ENCODE measurements around the gene RBM15. TPM values are rescaled to one million over a fixed set of nuclear protein-coding genes. Genes with fewer than 3 reads are reported as not detected.

Gene RBM15
- total and polyA plus RNA-seq, 12 donors: 2.3 to 35.1 (median 20.9) TPM

DNA sequence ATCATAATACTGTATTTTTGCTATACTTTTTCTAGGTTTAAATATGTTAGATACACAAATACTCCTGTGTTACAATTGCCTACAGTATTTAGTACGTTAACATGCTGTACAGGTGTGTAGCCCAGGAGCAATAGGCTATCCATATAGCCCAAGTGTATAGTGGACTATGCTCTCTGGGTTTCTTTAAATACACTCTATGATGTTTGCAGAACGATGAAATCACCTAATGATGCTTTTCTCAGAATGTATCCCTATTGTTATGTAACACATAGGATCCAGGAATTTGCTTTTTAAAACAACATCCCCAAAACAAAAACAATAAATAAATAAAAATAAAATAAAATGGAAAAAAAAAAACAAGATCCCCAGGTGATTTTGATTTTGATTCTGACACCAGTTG is 18.1 kb upstream of the RBM15 start:
- Histone ChIP-seq H3K27me3 (no peaks in the 10 kb centered on the region), H3K4me1 (replicated peaks in 1 of 2) (no peaks in the 10 kb centered on the region), H3K36me3 (replicated peaks in 1 of 2) (no peaks in the 10 kb centered on the region), H3K9me3 (replicated peaks in 1 of 3) (no peaks in the 10 kb centered on the region), H3K27ac (no peak overlapping the region), H3K4me3 (no peak overlapping the region)
- no peak for DNase-seq
- intact Hi-C loops (cut with DNase I): no loop called here
- 87 to 96% (median 91%) methylated on average over 2 of the region's 2 CpGs for WGBS, 4 donors
- no peak for TF ChIP-seq CTCF (IDR thresholded peaks at IDR 0.05)
- TF ChIP-seq POLR2A (IDR thresholded peaks at IDR 0.05): no peak

DNA sequence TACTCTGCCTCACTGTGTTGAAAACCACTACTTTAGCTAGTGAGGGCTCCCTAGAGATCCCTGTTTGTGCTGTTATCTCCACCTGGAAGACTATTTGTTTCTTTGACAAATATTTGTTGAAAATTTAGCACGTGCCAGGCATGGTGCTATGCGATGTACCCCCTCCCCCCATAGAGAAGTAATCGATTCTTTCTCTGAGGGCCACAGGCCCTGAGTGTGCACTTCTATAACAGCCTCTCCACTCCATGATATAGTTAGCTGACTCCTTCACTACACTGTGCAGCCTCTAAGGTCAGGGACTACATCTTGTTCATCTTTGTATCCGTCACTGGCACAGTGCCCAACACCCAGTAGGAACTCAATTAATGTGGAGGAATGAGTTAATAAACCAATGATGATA is 17.3 kb upstream of the RBM15 start:
- WGBS, 4 donors: 71 to 74% (median 72%) methylated on average over 4 of the region's 4 CpGs
- Histone ChIP-seq H3K36me3 (replicated peaks in 1 of 2) (no peaks in the 10 kb centered on the region), H3K9me3 (replicated peaks in 1 of 3) (no peaks in the 10 kb centered on the region)

GRCh38 chr1:110324667-110325066 is 14.5 kb upstream of the RBM15 start:
- 94 to 97% (median 95%) methylated on average over 1 of the region's 1 CpG for WGBS, 4 donors
- H3K27me3 ChIP-seq: no peaks in the 10 kb centered on the region
- H3K4me3 ChIP-seq: no peak overlapping the region
- H3K27ac ChIP-seq: no peak overlapping the region
- intact Hi-C loops (cut with DNase I): no loop called here
- no peaks in the 10 kb centered on the region for H3K9me3 ChIP-seq (replicated peaks in 1 of 3)
- no peaks in the 10 kb centered on the region for H3K4me1 ChIP-seq (replicated peaks in 1 of 2)
- TF ChIP-seq POLR2A (IDR thresholded peaks at IDR 0.05): no peak
- no peak for TF ChIP-seq CTCF (IDR thresholded peaks at IDR 0.05)
- DNase-seq: no peak
- no peaks in the 10 kb centered on the region for H3K36me3 ChIP-seq (replicated peaks in 1 of 2)

More for the DNA sequence above, 17.3 kb upstream of the RBM15 start:
- Histone ChIP-seq H3K27ac (no peak overlapping the region), H3K4me3 (no peak overlapping the region), H3K4me1 (replicated peaks in 1 of 2) (no peaks in the 10 kb centered on the region), H3K27me3 (no peaks in the 10 kb centered on the region)
- DNase-seq: no peak
- no peak for TF ChIP-seq CTCF (IDR thresholded peaks at IDR 0.05)
- TF ChIP-seq POLR2A (IDR thresholded peaks at IDR 0.05): no peak
- intact Hi-C loops (cut with DNase I): no loop called here

GRCh38 chr1:110326826-110327225 is 12.4 kb upstream of the RBM15 start:
- H3K36me3 ChIP-seq (replicated peaks in 1 of 2): no peaks in the 10 kb centered on the region
- no peaks in the 10 kb centered on the region for H3K27me3 ChIP-seq
- 56 to 62% (median 59%) methylated on average over 1 of the region's 1 CpG for WGBS, 4 donors
- H3K27ac ChIP-seq: no peak overlapping the region
- no peaks in the 10 kb centered on the region for H3K9me3 ChIP-seq (replicated peaks in 1 of 3)
- TF ChIP-seq POLR2A (IDR thresholded peaks at IDR 0.05): no peak
- TF ChIP-seq CTCF (IDR thresholded peaks at IDR 0.05): no peak
- no peaks in the 10 kb centered on the region for H3K4me1 ChIP-seq (replicated peaks in 1 of 2)
- no peak overlapping the region for H3K4me3 ChIP-seq
- intact Hi-C loops (cut with DNase I): no loop called here
- no peak for DNase-seq

Measured in adrenal gland (tissue), 12 donors.